LoVo (cell line): Measurements from ENCODE around the gene DNALI1.
"Not testable (repeated sequence)": the region's sequence is repeated elsewhere in the genome, so short reads cannot be mapped to it uniquely, and the experiment has no call there.

Experiments used
- DNase-seq: peaks from one replicate; pipeline ENCODE4 v3.0.0-alpha.2; 2016; ENCODE audit warnings: low spot score

DNALI1 gene

DNA sequence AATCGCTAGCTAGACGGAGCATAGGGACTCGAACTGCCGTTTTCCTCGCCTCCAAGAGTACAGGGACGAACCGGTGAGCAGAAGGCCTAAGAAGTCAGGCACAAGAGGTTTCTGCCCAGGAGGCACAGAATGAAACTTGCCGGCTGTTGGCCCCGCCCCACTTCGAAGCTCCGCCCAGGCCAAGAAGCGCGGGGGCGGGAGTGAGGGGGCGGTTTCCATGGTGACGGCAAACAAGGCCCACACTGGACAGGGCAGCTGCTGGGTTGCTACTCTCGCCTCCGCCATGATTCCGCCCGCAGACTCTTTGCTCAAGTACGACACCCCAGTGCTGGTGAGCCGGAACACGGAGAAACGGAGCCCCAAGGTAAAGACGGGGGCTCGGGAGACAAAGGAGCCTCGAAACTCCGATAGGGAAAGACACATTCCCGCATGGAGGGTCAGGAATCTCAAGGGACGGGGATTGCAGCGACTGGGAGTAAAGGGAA is at the start of gene DNALI1:
Gene DNALI1 (plus strand): TSS at position 229 of the 485 bp plus-strand sequence. CDS start 55 bp downstream, at position 284.
- DNase-seq: no peak

DNA sequence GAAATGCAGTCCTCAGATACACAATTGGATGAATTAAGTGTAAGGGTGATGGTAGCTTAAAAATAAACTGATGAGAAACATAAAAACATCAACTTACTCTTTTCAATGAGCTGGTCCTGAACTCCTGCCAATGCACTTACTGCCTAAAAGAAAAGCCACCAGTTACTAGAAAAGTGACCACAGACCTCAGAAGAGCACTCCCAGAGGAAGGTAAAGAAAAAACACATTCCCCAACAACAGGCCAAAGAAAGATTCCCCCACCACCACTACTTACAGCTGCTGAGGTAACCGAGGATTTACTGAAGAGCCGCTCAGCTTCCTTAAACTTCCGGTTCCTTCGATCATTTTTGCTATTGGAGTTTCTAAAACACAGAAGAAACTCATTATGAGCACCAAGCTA is 47.6 kb upstream of the DNALI1 start:
- DNase-seq: no peak

DNA sequence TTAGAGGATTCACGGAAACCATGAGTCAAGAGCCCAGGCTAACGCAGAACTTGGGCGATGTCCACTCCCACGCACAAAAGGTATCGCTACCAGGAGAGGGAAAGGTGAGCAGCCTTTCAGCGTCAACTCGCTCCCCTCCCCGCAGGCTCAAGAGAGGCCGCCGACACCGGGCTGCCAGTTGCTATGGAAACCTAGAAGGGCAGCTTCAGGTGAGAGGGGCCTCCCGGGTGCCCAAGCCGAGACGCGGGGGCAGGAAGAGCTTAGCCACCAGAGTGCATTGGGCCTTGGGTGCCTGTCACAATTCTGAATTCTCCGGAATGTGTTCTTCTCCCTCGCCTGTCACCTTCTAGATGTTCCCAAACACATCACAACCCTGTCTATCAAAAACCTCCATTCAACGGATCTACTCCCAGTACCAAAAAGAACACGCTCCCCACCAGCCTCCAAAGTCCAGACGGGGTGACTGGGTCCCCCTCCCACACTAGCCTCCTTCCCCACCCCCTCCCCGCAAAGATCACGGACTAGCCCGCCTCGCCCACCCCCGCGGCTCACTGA is 42.9 kb upstream of the DNALI1 start:
- DNase-seq: no peak

DNA sequence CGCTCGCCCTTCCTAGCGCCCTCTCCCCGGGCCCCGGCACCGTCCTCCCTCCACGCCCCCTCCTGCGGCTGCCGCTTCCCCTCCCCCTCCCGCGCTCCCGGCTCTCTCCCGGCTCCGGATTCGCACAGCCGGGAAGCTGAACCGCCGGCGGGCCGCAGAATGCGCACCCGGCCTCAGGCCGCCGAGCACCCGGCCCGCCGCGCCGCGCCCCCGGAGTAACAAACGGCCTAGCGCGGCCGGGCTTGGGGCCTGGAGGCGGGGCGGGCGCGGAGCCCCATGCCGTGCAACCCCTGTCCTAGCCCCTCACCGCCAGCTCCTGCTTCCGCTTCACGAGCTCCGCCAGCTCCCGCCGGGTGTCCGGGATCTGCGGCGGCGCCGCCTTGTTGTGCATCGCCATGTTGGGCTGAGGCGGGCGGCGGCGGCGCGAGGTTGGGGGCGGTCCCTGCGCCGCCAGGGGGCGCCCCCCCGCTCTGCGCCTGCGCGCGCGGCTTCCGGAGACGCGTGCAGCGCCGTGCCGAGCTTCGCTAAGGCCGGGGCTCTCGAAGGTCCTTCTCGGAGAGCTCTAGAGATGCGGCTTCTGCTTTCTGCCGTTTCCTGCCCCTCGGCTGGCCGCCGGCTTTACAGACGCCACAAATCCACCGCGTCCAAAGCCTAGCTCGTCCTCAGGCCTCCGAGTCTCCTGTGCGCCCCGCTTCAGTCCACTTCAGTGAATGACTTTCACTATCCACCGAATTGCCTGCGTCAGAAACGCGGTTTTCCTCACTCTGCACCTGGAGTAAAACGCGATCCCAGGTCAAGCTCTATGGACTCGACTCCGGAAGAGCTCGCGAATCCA is 42.2 kb upstream of the DNALI1 start, which contains the start of gene MEAF6:
Gene MEAF6 (minus strand): TSS at position 417 of the 835 bp plus-strand sequence. CDS start 20 bp downstream, at position 397.
- peak; percentile 83 for DNase-seq

DNA sequence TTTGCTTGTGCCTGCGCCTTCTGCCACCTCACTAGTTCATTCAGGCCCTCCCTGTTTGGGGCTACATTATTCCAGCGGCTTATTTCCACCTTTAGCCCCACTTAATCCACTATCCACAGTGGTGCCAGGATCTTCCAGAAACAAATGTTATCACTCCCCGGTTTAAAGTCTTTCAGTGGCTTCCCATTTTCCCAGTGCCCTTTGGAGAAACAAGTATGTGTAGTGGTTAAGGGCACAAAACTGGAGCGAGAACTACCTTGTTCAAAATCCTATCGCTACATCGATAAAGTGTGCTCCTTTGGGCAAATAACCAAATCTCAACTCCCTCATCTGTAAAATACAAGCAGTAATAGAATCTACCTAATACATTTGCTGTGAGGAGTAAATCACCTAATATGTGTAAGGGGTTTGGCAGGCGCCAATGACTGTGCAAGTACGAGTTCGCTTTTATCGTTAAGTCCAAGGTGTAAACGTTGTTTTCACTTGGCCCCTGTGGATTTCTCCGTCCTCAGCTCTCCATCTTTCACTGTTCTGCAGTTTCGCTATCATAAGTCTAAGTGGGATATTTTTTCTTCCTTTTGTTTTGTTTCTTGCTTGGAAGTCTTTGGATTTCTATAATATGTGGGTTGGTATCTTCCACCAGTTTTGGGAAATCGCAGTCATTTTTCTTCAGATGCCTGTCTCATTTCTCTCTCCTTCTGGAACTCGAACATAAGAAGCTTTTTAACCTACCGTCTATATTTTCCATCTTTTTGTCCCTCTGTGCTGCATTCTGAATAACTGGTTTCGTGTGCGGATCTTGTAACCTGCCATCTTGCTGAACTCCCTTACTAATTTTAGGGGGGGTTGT is 41.3 kb upstream of the DNALI1 start:
- DNase-seq: no peak

DNA sequence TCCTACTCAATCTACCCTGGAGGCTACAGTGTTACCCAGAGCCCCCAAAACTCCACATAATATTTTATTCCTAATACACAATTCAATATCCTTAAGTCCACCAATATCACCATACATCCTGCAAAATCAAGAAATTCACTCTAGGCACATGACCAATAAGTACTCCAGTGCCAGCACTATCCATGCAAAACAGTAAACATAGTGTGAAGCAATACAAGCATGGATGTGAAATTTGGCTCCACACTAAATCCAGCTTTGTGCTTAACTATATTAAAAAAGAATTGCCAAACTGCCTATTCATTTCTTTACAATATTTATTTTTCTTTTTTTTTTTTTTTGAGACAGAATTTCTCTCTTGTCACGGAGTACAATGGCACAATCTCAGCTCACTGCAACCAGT is 39.2 kb upstream of the DNALI1 start:
- no peak for DNase-seq

DNA sequence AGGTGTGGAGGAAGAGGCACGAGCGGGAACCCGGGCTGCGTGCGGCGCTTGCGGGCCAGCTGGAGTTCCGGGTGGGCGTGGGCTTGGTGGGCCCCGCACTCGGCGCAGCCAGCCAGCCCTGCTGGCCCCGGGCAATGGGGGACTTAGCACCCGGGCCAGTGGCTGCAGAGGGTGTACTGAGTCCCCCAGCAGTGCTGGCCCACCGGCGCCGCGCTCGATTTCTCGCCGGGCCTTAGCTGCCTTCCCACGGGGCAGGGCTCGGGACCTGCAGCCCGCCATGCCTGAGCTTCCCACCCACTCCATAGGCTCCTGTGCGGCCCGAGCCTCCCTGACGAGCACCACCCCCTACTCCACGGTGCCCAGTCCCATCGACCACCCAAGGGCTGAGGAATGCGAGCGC is 38.5 kb upstream of the DNALI1 start:
- not testable (repeated sequence) for DNase-seq

DNA sequence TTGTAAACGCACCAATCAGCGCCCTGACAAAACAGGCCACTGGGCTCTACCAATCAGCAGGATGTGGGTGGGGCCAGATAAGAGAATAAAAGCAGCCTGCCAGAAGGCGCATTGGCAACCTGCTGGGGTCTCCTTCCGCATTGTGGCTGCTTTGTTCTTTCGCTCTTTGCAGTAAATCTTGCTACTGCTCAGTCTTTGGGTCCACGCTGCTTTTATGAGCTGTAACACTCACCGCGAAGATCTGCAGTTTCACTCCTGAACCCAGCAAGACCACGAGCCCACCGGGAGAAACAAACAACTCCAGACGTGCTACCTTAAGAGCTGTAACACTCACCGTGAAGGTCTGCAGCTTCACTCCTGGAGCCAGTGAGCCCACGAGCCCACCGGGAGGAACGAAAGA is 37.8 kb upstream of the DNALI1 start:
- not testable (repeated sequence) for DNase-seq

DNA sequence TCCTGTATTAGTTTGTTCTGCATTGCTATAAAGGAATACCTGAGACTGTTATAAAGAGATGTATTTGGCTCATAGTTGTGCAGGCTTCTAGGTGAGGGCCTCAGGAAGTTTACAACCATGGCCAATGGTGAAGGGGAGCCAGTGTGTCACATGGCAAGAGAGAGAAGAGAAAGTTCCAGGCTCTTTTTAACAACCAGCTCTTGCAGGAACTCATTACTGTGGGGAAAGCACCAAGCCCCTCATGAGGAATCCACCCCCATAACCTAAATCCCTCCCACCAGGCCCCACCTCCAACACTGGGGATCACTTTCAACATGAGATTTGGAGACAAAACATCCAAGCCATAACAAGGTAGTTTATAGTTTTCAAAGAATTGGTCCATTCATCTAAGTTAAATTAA is 37.1 kb upstream of the DNALI1 start:
- no peak for DNase-seq

DNA sequence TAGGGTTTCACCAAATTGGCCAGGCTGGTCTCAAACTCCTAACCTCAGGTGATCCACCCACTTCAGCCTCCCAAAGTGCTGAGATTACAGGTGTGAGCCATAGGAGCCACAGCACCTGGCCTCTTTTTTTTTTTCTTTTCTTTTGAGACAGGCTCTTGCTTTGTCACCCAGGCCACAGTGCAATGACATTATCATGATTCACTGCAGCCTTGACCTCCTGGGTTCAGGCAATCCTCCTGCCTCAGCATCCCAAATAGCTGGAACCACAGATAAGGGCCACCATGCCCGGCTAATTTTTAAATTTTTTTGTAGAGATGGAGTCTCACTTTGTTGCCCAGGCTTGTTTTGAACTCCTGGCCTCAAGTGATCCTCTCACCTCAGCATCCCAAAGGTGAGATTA is 26.9 kb upstream of the DNALI1 start:
- not testable (repeated sequence) for DNase-seq

DNA sequence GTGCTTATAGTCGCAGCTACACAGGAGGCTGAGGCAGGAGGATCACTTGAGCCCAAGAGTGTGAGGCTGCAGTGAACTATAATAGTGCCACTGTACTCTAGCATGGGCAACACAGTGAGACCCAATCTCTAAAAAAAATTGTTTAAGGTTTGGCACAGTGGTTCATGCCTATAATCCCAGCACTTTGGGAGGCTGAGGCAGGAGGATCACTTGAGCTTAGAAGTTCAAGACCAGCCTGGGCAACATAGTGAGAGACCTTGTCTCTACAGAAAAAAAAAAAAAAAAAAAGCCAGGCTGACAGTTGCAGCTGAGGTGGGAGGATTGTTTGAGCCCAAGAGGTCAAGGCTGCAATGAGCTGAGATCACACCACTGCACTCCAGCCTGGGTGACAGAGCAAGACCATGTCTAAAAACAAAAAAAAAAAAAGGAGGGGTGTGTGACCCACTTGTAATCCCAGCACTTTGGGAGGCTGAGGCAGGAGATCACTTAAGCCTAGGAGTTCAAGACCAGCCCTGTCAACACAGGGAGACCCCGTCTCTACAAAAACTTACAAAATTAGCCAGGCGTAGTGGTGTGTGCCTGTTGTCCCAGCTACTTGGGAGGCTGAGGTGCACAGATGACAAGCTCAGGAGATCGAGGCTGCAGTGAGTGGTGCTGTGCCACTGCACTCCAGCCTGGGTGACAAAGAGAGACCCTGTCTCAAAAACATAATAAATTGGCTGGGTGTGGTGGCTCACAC is 24.2 kb upstream of the DNALI1 start:
- DNase-seq: not testable (repeated sequence)

DNA sequence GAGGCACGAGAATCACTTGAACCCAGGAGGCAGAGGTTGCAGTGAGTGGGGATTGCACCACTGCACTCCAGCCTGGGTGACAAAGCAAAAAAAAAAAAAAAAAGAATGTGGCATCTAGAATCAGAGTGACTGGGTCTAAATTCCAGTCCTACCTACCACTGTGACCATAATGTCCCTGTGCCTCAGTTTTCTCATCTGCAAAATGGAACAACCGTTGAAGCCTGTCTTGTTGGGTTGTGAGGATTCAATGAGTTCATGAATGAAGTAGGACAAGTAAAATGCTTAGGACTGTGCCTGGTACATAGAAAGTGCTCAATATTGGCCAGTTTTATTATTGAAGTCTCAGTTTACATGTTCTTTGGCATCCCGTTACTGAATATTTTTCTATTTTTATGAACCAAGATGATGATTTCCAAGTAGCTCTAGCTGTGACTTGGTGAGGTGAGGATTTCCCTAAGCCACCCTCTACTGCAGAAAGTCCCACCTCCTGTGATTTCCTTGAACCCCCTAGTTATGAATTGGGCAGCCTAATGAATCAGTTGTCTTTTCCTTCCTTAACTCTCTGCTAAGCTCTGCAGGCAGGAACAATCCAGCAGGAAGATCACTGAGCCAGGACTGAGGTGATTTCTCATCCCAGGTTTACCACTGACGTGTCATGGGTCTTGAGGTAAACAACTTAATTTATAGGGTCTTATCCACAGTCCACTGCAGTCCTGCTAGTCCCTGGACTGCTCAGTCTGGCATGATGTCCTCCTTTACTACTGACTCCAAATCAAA is 23.2 kb upstream of the DNALI1 start:
- no peak for DNase-seq

DNA sequence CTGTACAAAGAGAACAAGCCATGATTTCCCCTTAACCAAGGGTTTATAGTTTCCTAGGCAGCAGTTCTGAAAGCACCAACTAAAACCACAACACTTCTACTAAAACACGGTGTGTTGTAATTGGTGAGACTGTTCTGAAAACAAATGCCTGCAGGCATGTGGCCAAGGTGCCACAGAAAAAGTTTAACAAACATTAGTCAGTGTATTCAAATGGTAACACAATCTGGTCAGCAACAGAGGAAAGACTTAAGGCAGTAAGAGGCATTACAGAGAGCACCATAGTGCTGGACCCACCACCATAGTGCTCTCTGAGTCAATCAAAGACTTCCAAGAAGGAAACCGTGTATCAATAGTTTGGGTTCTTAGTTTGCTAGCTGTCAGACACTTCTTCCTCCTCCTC is 19.4 kb upstream of the DNALI1 start:
- no peak for DNase-seq

DNA sequence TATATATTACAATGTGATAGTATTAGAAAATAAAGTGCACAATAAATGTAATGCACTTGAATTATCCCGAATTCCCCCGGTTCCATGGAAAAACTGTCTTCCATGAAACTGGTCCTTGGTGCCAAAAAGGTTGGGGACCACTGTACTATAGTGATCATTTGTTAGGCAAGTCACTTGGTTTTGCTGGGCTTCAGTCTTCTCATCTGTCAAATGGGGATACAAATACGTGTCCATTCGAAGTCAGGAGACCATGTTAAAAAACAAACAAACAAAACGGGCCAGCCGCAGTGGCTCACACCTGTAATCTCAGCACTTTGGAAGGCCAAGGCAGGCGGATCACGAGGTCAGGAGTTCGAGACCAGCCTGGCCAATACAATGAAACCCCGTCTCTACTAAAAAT is 17.6 kb upstream of the DNALI1 start:
- not testable (repeated sequence) for DNase-seq

DNA sequence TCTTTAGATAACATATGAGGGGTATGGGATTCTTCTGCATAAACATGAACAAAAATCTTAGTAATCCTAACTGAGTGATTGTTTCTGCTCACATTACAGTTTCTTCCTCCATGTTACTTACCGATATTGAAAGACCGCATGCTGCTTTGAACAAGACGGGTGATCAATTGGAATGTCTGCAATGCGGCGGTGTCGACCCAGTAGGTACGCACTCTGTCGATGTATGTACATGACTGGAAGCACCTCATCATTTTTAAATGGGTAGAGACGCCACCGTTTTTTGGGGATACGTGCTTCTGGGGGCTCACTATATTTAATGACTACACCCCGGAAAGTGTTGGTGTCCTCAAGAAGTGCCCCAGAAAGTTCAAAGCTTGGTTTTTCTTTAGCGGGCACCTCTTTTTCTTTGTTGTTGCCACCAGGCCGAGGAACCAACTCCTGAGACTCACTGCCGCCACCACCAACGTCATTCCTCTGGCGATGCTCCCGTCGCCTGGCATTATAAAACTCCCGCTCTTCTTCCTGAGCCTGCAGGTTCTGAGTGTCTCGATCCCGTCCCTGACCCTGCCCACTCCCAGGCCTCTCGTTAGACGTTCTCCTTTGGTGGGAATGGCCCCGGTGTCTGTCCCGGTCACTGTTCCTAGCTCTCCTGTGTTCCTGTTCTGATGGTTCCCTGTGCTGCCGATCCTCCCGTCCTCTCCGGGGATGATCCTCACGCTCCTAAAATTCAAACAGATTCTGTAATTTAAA is 16.5 kb upstream of the DNALI1 start:
- no peak for DNase-seq

DNA sequence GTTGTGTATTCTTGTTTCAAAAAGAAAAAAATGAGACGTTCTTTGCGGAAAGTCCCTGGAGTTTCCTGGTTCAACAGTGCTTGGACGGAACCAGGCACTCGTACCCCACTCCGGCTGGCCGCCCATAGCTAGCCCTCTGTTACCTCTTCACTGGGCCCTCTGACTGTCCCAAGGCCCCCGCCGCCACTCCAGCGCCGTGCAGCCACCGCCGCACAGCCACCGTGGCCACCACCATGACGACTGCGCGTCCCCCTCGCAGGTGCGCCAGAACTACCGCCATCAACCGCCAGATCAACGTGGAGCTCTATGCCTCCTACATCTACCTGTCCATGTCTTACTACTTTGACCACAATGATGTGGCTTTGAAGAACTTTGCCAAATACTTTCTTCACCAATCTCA is 12.2 kb upstream of the DNALI1 start:
- DNase-seq: no peak

DNA sequence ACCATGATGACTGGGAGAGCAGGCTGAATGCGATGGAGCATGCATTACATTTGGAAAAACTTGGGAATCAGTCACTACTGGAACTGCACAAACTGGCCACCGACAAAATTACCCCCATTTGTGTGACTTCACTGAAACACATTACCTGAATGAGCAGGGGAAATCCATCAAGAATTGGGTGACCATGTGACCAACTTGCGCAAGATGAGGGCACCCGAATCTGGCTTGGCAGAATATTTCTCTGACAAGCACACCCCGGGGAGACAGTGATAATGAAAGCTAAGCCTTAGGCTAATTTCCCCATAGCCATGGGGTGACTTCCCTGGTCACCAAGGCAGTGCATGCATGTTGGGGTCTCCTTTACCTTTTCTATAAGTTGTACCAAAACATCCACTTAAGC is 11.7 kb upstream of the DNALI1 start:
- DNase-seq: no peak

DNA sequence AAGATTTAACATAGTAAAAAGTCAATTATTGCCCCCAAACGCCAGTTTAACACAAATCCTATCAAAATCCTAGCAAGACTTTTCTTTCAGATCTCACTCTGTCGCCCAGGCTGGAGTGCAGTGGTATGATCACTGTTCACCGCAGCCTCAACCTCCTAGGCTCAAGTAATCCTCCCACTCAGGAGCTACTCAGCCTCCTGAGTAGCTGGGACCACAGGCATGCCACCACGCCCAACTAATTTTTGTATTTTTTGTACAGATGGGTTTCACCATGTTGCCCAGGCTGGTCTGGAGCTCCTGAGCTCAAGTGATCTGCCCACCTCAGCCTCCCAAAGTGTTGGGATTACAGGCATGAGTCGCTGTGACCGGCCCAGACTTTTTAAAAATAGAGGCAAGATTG is 7.4 kb upstream of the DNALI1 start:
- DNase-seq: no peak

DNA sequence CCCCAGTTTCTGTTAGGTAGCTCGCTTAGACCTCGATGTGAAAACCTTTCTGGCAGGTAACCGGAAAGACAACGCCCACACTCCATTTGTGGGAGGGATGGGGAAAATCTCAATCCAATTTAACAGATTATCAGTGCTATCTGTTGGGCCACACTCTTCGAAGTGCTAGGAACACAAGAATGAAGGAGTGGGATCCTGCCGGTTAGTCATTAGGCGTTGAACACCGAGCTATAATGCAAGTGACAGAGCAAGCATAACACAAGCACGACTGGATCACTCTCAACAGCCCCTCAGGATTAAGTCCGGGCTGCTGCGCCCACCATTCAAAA is 3.2 kb upstream of the DNALI1 start:
- DNase-seq: no peak
